Erythroblast (primary cell): Measurements from ENCODE around the gene PHACTR3.

ENCODE experiments used
- GATA1 ChIP-seq: IDR thresholded peaks from 2 replicates; pipeline ENCODE4 v1.6.1; 2011; ENCODE audit warnings: low read depth, mild to moderate bottlenecking, control low read depth, low read length, moderate library complexity
- POLR2A ChIP-seq: IDR thresholded peaks from 2 replicates; pipeline ENCODE4 v1.6.1; 2011; ENCODE audit warnings: mild to moderate bottlenecking, low read length

DNA sequence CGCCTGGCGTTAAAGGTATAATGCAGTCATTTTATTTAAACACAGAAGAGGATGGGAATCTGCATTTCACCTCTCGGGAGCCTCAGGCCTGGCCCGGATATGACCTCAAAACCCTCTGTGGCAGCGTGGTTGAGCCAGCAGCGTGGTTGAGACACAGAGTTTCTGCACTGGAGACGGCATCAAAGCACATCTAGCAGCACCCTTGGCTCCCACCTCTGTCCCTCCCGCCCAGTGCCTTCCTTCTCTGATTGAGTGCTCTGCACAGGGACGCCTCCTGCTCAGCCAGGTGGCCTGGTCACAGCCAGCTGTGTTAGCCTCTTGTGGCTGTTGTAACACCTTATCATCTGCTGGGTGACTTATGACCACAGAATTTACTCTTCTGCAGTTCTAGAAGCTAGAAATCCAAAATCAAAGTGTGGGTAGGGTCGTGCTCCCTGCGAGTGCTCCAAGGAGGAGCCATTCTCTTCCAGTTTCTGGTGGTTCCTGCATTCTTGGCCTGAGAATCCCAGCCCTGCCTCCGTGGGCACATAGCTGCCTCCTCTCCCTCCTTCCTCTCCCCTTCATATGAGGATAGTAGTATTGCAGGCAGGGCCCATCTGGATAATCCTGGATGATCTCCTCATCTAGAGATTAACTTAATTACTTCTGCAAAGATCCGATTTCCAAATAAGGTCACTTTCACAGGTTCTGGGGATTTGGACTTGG lies 172.4 kb downstream of the PHACTR3 start:
- TF ChIP-seq POLR2A = no peak
- TF ChIP-seq GATA1 = no peak
